HCT116 (cell line): Measurements from ENCODE around the gene BAHD1. TPM values are rescaled to one million over a fixed set of nuclear protein-coding genes. Genes with fewer than 3 reads are reported as not detected.
A peak's percentile ranks its signal among the peaks of the same experiment; 100 is the strongest.

ENCODE experiments used
- ATAC-seq: fragments of 200-7000 bp; cut with Tn5 transposase; 2 replicates; pipeline ENCODE4 v1.9.1; 2020; ENCODE audit warnings: mild to moderate bottlenecking, moderate library complexity
- BruUV-seq: library from RNA; stranded (reverse); fragments of 400-500 nt; replicated peaks from 2 replicates; lab custom pipeline; 2021; lab: Mats Ljungman, UMichigan
- CTCF ChIA-PET: fragments of 300-600 bp; sonication (Branson Sonifier 250); formaldehyde crosslinking; loops from one replicate; lab custom pipeline; 2021; ENCODE audit warnings: antibody characterized with exemption; lab: Charles Lee
- POLR2A ChIA-PET: fragments of 300-600, 350-600 bp; sonication (Branson Sonifier 250); formaldehyde crosslinking; loops from one replicate; lab custom pipeline; 2021; ENCODE audit warnings: antibody characterized with exemption; lab: Charles Lee
- RAD21 ChIA-PET, 2 experiments: fragments of 300-600 bp; sonication (Branson Sonifier 250); formaldehyde crosslinking; loops; one replicate each; lab custom pipeline; 2023; ENCODE audit warnings: low total read pairs in 2 of 2; ENCODE audit not compliant: uncharacterized antibody in 2 of 2, unreplicated experiment in 2 of 2, low non-redundant PET in 1 of 2; lab: Charles Lee
- DNase-seq: peaks from one replicate; pipeline ENCODE4 v3.0.0-alpha.2; 2010; ENCODE audit warnings: low read depth, low spot score
- H2AFZ ChIP-seq: fragments of 200-600 bp; shearing (Covaris generic), sonication (generic); 2 replicates; pipeline ENCODE4 v1.6.1; 2017; ENCODE audit warnings: low read depth, mixed run types, mixed read lengths, antibody characterized with exemption, low read length; ENCODE audit not compliant: poor library complexity, severe bottlenecking
- H3K27ac ChIP-seq: 2 replicates; pipeline ENCODE4 v1.5.1; 2012; ENCODE audit warnings: low read depth, low read length
- H3K27me3 ChIP-seq: fragments of 200-600 bp; sonication (generic); 2 replicates; pipeline ENCODE4 v1.6.1; 2016; ENCODE audit warnings: mixed run types, low read length, mixed read lengths; ENCODE audit not compliant: insufficient read depth
- H3K36me3 ChIP-seq, 2 experiments: fragments of 200-500 bp in 1 of 2; fragments of 200-600 bp in 1 of 2; sonication (Bioruptor generic) in 1 of 2; sonication (generic) in 1 of 2; 2 replicates each; pipeline versions ENCODE4 v1.5.1 to v1.6.1; 2014 to 2016; ENCODE audit warnings: low read length in 2 of 2, inconsistent platforms in 1 of 2, mixed read lengths in 1 of 2, mixed run types in 1 of 2; ENCODE audit not compliant: insufficient read depth in 2 of 2, control insufficient read depth in 1 of 2
- H3K4me1 ChIP-seq, 2 experiments: fragments of 200-600 bp in 1 of 2; sonication (generic) in 1 of 2; 2 replicates each; pipeline versions ENCODE4 v1.5.1 to v1.6.1; 2012 to 2017; ENCODE audit warnings: low read length in 2 of 2, inconsistent platforms in 1 of 2, mild to moderate bottlenecking in 1 of 2, mixed read lengths in 1 of 2, mixed run types in 1 of 2, moderate library complexity in 1 of 2; ENCODE audit not compliant: insufficient read depth in 2 of 2, control insufficient read depth in 1 of 2
- H3K4me2 ChIP-seq: fragments of 200-600 bp; sonication (generic); 2 replicates; pipeline ENCODE4 v1.6.1; 2017; ENCODE audit warnings: mixed run types, low read length, mixed read lengths
- H3K4me3 ChIP-seq, 2 experiments: fragments of 200-600 bp in 1 of 2; sonication (generic) in 1 of 2; replicated peaks in 1 of 2; 2 replicates each; pipeline ENCODE4 v1.5.1; 2011 to 2016; ENCODE audit warnings: low read length in 2 of 2, control low read depth in 1 of 2, low read depth in 1 of 2, mild to moderate bottlenecking in 1 of 2, mixed read lengths in 1 of 2, mixed run types in 1 of 2
- H3K79me2 ChIP-seq: fragments of 200-600 bp; sonication (generic); 2 replicates; pipeline ENCODE4 v1.6.1; 2017; ENCODE audit warnings: mild to moderate bottlenecking, mixed run types, low read length, moderate library complexity, mixed read lengths; ENCODE audit not compliant: insufficient read depth
- H3K9ac ChIP-seq: fragments of 200-600 bp; sonication (generic); 2 replicates; pipeline ENCODE4 v1.6.1; 2016; ENCODE audit warnings: low read length, mixed read lengths
- H3K9me2 ChIP-seq: fragments of 200-600 bp; sonication (generic), shearing (Covaris generic); 2 replicates; pipeline ENCODE4 v1.6.1; 2017; ENCODE audit warnings: mixed run types, mild to moderate bottlenecking, moderate library complexity; ENCODE audit not compliant: insufficient read depth
- H3K9me3 ChIP-seq, 2 experiments: fragments of 200-500 bp in 1 of 2; fragments of 200-600 bp in 1 of 2; sonication (Bioruptor generic) in 1 of 2; sonication (generic) in 1 of 2; 2 replicates each; pipeline ENCODE4 v1.6.1; 2014 to 2017; ENCODE audit warnings: low read length in 2 of 2, mixed read lengths in 2 of 2, inconsistent platforms in 1 of 2, low read depth in 1 of 2, mild to moderate bottlenecking in 1 of 2, mixed run types in 1 of 2, moderate library complexity in 1 of 2; ENCODE audit not compliant: control insufficient read depth in 1 of 2, insufficient read depth in 1 of 2
- H4K20me1 ChIP-seq: fragments of 200-600 bp; sonication (generic), shearing (Covaris generic); 2 replicates; pipeline ENCODE4 v1.6.1; 2017; ENCODE audit warnings: mixed run types, mild to moderate bottlenecking, moderate library complexity; ENCODE audit not compliant: insufficient read depth
- ATF3 ChIP-seq: IDR thresholded peaks from 2 replicates; pipeline ENCODE4 v1.6.1; 2012
- CTCF ChIP-seq, 3 experiments: fragments of 200-600 bp in 1 of 3; sonication (generic) in 1 of 3; IDR thresholded peaks in 2 of 3; conservative IDR thresholded peaks in 1 of 3; 2 replicates each; pipeline ENCODE4 v1.5.1; 2012 to 2017; ENCODE audit warnings: low read depth in 2 of 3, low read length in 2 of 3, antibody characterized with exemption in 1 of 3, borderline replicate concordance in 1 of 3, control low read depth in 1 of 3, mild to moderate bottlenecking in 1 of 3, mixed read lengths in 1 of 3, mixed run types in 1 of 3, moderate library complexity in 1 of 3; ENCODE audit not compliant: insufficient read depth in 1 of 3
- ELF1 ChIP-seq: IDR thresholded peaks from 2 replicates; pipeline ENCODE4 v1.6.1; 2012; ENCODE audit warnings: low read depth, borderline replicate concordance
- JUND ChIP-seq: IDR thresholded peaks from 2 replicates; pipeline ENCODE4 v1.6.1; 2012
- MAX ChIP-seq: IDR thresholded peaks from 2 replicates; pipeline ENCODE4 v1.6.1; 2012
- RAD21 ChIP-seq: IDR thresholded peaks from 2 replicates; pipeline ENCODE4 v1.6.1; 2012; ENCODE audit warnings: low read depth, mild to moderate bottlenecking
- SIN3A ChIP-seq: IDR thresholded peaks from 2 replicates; pipeline ENCODE4 v1.6.1; 2012; ENCODE audit warnings: low read depth
- TCF7L2 ChIP-seq: IDR thresholded peaks from 2 replicates; pipeline ENCODE4 v1.7.0; 2011; ENCODE audit warnings: borderline replicate concordance, inconsistent platforms; ENCODE audit not compliant: insufficient read depth, insufficient read length; ENCODE audit errors: extremely low read depth
- YY1 ChIP-seq: IDR thresholded peaks from 2 replicates; pipeline ENCODE4 v1.6.1; 2011; ENCODE audit warnings: low read length, low read depth, moderate library complexity, mild to moderate bottlenecking; ENCODE audit not compliant: insufficient replicate concordance; ENCODE audit errors: extremely low read depth
- intact Hi-C: fragments of 100-400 bp; cut with micrococcal nuclease; formaldehyde crosslinking; loops from 2 replicates; pipeline ENCODE4 v1.10.0; 2022
- total RNA-seq: library from RNA; stranded (reverse); gene quantifications from one replicate; pipeline ENCODE4 v1.2.1, GENCODE V29; 2021; ENCODE audit not compliant: unreplicated experiment

BAHD1 gene
- total RNA-seq, 1 experiment from 2014 or later = 25.0 TPM

- Histone ChIP-seq H3K9me3 (no peaks in the 10 kb centered on the region), H3K27ac (no peak overlapping the region), H3K9ac (no peak overlapping the region), H3K4me1 (peaks cover 21 to 35% of the 10 kb centered on the region in 2 experiments), H3K4me3 (no peak overlapping the region), H3K79me2 (peaks cover 89% of the 10 kb centered on the region), H4K20me1 (no peaks in the 10 kb centered on the region; the same call in 1 of the 2 replicates), H3K27me3 (no peaks in the 10 kb centered on the region), H3K9me2 (no peaks in the 10 kb centered on the region), H3K4me2 (peak overlapping the region; percentile 28; the same call in 1 of the 2 replicates), H3K36me3 (no peaks in the 10 kb centered on the region), H2AFZ (no peak overlapping the region)
- ChIA-PET CTCF (no interaction called here), RAD21 (no interaction called here), POLR2A (no interaction called here)
- TF ChIP-seq CTCF (IDR thresholded peaks at IDR 0.05 in 2 of 3, conservative IDR thresholded peaks at IDR 0.05 in 1 of 3; ENCODE audit: borderline replicate concordance in 1 of 3, insufficient read depth in 1 of 3, low read depth in 2 of 3, low read length in 2 of 3) (no peak), YY1 (no peak), MAX (no peak)
- ATAC-seq = peak; percentile 70
- BruUV-seq = no TSS peak
- intact Hi-C loops = no loop called here
- DNase-seq = no peak
These were observed 8.5 kb downstream of the BAHD1 start for GRCh38 chr15:40449275-40449674.

- ChIA-PET CTCF (interaction anchor here (1.6 kb wide), 1 partner anchor 111 kb away, joined by 4 read pairs; no protein-coding TSS in a partner anchor), RAD21 (no interaction called here), POLR2A (interaction anchor here (0.7 kb wide), 1 partner anchor 35 kb away, joined by 4 read pairs; no protein-coding TSS in a partner anchor)
- Histone ChIP-seq H3K79me2 (peaks cover 89% of the 10 kb centered on the region), H3K9ac (no peak overlapping the region), H3K9me3 (no peaks in the 10 kb centered on the region), H3K4me3 (no peak overlapping the region), H3K4me2 (no peak overlapping the region), H3K9me2 (no peaks in the 10 kb centered on the region), H2AFZ (no peak overlapping the region), H3K36me3 (no peaks in the 10 kb centered on the region), H3K27ac (no peak overlapping the region), H3K4me1 (peaks cover 28 to 43% of the 10 kb centered on the region in 2 experiments), H3K27me3 (no peaks in the 10 kb centered on the region), H4K20me1 (no peaks in the 10 kb centered on the region; the same call in 1 of the 2 replicates)
- intact Hi-C loops = no loop called here
- DNase-seq (no peak), ATAC-seq (no peak)
- no TSS peak for BruUV-seq
- no peak for TF ChIP-seq ELF1
- no peak for TF ChIP-seq JUND
- no peak for TF ChIP-seq TCF7L2
- no peak for TF ChIP-seq RAD21
- TF ChIP-seq ATF3 = no peak
- TF ChIP-seq SIN3A = no peak
These were observed 9.3 kb downstream of the BAHD1 start for GRCh38 chr15:40450047-40450446.
